ENCODE results near the gene ABCC8. TPM values are rescaled to one million over a fixed set of nuclear protein-coding genes. Genes with fewer than 3 reads are reported as not detected.

The ABCC8 gene
- total RNA-seq, 1 experiment from 2014 or later: not detected

DNA sequence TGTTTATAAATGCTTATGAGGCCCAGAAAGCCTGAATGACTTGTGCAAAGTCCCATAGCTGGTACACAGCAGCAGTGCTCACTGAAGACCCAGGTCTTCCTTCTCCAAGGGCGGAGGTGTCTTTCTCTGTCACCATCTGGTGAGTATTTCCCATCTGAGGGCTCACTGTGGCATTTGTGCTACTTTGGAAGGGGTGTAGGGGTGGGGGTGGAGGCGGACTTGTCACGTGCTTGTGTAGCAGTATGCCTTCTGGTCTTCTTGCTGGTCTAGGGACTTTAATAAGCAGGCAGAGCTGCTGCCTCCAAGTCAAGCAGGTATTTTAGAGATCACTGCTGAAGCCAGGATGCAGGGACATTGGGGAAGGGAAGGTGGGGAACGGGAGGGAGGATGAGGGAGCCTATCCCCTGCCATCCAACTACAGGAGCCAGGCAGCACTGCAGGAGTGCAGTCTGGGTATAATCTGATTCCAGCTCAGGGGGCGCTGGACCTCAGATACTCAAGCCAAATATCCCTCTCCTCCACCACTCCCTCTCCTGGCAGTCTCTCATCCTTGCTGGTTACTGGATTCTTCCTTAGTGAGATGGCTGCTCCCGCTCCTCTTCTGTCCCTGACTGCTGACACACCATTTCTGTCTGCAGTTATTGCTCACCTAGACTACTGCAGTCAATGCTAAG is 3.4 kb downstream of the ABCC8 start:
- no peaks in the 10 kb centered on the region for H3K36me3 ChIP-seq
- no peak overlapping the region for H3K4me3 ChIP-seq
- DNase-seq (ENCODE audit: low read depth in 1 of 2, low spot score in 2 of 2): no peak
- H3K9me3 ChIP-seq (replicated peaks): no peaks in the 10 kb centered on the region
- H3K27me3 ChIP-seq (replicated peaks): peaks cover 38% of the 10 kb centered on the region
- no peaks in the 10 kb centered on the region for H3K4me1 ChIP-seq (replicated peaks)
- H3K27ac ChIP-seq: no peak overlapping the region

DNA sequence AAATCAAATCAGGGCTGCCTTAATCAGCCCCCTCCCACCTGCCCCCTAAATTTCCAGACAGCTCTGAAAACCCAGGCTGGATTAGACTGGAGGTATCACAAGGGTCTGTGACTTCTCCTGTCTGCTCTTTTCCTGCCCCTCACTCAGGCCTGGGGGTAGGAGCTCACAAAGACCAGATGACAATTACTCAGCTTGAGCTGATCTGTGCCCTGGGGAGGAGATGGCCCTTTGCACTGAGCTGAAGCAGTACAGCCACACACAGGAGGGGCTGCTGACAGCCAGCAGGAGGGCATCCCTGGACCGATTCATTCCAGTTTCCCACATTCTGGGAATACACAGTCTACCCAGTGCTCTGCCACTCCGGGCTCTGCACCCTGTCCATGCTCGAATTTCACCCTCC is 4.2 kb downstream of the ABCC8 start:
- no peak overlapping the region for H3K4me3 ChIP-seq
- H3K27ac ChIP-seq: no peak overlapping the region
- H3K4me1 ChIP-seq (replicated peaks): no peaks in the 10 kb centered on the region
- H3K36me3 ChIP-seq: no peaks in the 10 kb centered on the region
- no peak for DNase-seq (ENCODE audit: low read depth in 1 of 2, low spot score in 2 of 2)
- H3K27me3 ChIP-seq (replicated peaks): peaks cover 30% of the 10 kb centered on the region
- no peaks in the 10 kb centered on the region for H3K9me3 ChIP-seq (replicated peaks)

DNA sequence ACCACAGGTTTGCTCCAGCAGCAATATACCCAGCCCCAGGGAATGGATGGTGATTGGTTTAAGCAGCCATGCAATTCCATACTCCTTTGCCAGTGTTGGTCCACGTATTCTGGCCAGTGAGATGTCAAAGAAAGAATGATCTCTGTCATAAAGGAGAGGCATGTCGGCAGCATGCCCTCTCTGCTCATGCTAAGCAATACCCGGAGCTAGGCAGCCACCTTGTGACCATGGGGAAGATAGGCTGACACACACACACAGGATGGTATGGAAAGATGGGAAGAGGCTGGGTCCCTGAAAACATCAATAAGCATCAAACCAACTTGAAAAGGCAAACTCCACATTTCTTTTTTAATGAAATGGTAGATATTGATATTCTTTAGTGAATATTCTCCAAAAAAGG is 5.1 kb downstream of the ABCC8 start:
- H3K27ac ChIP-seq: no peak overlapping the region
- H3K4me1 ChIP-seq (replicated peaks): no peaks in the 10 kb centered on the region
- no peaks in the 10 kb centered on the region for H3K36me3 ChIP-seq
- no peak for DNase-seq (ENCODE audit: low read depth in 1 of 2, low spot score in 2 of 2)
- H3K9me3 ChIP-seq (replicated peaks): no peaks in the 10 kb centered on the region
- no peak overlapping the region for H3K4me3 ChIP-seq
- peaks cover 27% of the 10 kb centered on the region for H3K27me3 ChIP-seq (replicated peaks)

DNA sequence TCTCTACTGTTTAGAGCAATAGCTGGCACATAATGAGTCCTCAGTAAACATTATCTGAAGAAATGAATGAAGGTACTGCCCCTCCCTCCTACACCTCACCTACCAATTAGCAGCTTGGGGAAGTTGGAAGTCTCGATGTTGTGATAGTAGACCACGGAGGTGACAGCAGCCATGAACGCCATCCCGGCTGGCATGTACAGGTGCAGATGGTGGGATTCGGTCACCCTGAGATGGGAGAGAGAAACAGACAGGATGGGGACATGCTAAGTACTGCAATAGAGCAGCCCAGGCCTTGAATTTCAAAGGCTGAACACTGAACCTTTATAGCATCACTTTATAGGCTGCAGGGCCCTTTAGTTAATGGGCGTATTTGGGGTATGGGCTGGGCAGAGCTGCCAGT is 6.6 kb downstream of the ABCC8 start:
- H3K9me3 ChIP-seq (replicated peaks): no peaks in the 10 kb centered on the region
- no peak overlapping the region for H3K27ac ChIP-seq
- peaks cover 21% of the 10 kb centered on the region for H3K27me3 ChIP-seq (replicated peaks)
- no peak for DNase-seq (ENCODE audit: low read depth in 1 of 2, low spot score in 2 of 2)
- no peaks in the 10 kb centered on the region for H3K36me3 ChIP-seq
- H3K4me3 ChIP-seq: no peak overlapping the region
- no peaks in the 10 kb centered on the region for H3K4me1 ChIP-seq (replicated peaks)

DNA sequence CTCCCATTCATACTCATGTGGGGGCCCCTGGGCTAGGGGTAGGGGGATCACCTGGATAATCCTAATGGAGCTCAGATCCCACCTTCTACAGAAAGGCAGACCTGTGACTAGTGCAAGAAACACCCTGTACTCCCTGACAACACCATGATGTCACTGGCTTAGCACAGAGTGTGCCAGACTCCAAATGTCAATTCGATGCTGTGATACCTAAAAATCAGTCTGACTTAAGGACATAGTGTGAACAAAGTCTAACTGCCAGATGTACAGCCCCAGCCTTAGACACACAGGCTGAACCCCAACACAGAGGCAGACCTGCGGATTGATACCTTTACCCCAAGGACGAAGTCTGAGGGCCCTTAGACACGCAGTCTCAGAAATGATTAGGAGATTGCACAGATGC is 8.5 kb downstream of the ABCC8 start:
- Histone ChIP-seq H3K27me3 (replicated peaks) (peaks cover 27% of the 10 kb centered on the region; the same call in 1 of the 2 replicates), H3K27ac (no peak overlapping the region), H3K9me3 (replicated peaks) (no peaks in the 10 kb centered on the region), H3K4me1 (replicated peaks) (no peaks in the 10 kb centered on the region), H3K36me3 (no peaks in the 10 kb centered on the region), H3K4me3 (no peak overlapping the region)
- DNase-seq (ENCODE audit: low read depth in 1 of 2, low spot score in 2 of 2): no peak

DNA sequence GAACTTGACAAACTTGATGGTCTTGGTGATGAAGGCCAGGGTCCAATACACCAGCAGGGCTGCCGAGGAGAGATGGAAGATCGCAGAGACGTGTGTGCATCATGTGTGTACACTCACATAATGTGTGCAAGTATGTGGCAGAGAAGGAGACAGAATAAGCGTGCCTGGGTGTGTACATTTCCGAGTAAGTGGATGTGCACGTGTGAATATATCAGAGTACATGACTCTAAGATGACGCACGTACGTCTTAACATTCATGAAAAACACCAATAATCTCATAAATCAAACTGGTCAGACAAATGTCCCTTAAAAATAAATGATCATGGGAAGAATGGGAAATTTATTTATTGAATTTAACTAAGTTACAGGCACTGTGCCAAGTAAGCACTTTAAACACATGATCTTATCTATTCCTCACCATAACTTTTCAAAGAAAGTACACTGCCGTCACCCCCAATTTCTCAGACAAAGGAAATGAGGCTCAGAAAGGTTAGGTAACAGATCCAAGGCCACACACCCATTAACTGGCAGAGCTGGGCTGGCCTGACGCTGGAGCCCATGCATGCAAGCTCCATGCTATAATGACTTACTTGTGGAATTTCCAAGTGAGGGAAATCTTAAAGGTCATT is 13.0 kb downstream of the ABCC8 start:
- no peaks in the 10 kb centered on the region for H3K4me1 ChIP-seq (replicated peaks)
- DNase-seq (ENCODE audit: low read depth in 1 of 2, low spot score in 2 of 2): no peak
- no peaks in the 10 kb centered on the region for H3K36me3 ChIP-seq
- no peak overlapping the region for H3K27ac ChIP-seq
- peaks cover 37% of the 10 kb centered on the region for H3K27me3 ChIP-seq (replicated peaks)
- no peak overlapping the region for H3K4me3 ChIP-seq
- no peaks in the 10 kb centered on the region for H3K9me3 ChIP-seq (replicated peaks)

DNA sequence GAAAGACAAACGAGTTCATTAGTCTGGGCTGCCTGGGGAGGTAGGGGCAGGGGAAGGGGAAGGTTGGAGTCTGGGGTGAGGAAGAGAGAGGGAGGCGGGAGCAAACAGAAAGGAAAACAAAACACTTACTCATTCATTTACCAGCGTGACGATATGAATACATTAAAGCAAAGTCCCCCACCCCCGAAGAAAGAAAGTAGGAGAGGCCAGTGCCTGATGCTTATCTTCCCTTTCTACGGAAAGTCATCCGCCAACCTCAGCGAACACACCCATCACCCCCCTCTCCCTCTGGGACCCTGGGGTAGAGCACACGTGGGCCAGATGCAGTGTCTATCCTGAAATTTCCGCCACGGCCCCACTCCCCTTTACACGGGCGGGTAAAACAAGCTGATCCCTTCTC is 13.7 kb downstream of the ABCC8 start:
- Histone ChIP-seq H3K9me3 (replicated peaks) (no peaks in the 10 kb centered on the region), H3K27me3 (replicated peaks) (peaks cover 45% of the 10 kb centered on the region), H3K36me3 (no peaks in the 10 kb centered on the region), H3K4me1 (replicated peaks) (no peaks in the 10 kb centered on the region), H3K4me3 (no peak overlapping the region), H3K27ac (no peak overlapping the region)
- DNase-seq (ENCODE audit: low read depth in 1 of 2, low spot score in 2 of 2): no peak

DNA sequence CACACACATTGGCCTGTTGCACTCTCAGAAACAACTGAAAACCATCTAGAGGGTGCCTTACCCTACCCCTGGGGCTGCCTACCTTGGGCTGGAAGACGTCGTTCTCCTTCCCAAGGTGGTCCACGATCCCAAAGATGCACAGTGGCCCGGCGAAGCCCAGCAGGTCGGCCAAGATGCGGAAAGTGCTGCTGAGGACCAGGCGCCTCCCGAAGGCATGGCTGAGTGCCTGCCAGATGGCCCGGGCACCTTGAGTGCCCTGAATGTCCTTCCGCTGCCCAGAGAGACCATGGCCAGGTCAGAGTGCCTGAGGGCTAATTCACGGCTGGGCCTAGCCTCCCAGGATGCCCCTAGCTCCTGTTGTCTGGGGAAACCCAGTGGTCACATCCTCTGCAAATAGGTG is 16.2 kb downstream of the ABCC8 start:
- no peaks in the 10 kb centered on the region for H3K36me3 ChIP-seq
- no peak overlapping the region for H3K27ac ChIP-seq
- H3K4me3 ChIP-seq: no peak overlapping the region
- H3K27me3 ChIP-seq (replicated peaks): peaks cover 43% of the 10 kb centered on the region
- H3K4me1 ChIP-seq (replicated peaks): no peaks in the 10 kb centered on the region
- H3K9me3 ChIP-seq (replicated peaks): no peaks in the 10 kb centered on the region
- DNase-seq (ENCODE audit: low read depth in 1 of 2, low spot score in 2 of 2): no peak

DNA sequence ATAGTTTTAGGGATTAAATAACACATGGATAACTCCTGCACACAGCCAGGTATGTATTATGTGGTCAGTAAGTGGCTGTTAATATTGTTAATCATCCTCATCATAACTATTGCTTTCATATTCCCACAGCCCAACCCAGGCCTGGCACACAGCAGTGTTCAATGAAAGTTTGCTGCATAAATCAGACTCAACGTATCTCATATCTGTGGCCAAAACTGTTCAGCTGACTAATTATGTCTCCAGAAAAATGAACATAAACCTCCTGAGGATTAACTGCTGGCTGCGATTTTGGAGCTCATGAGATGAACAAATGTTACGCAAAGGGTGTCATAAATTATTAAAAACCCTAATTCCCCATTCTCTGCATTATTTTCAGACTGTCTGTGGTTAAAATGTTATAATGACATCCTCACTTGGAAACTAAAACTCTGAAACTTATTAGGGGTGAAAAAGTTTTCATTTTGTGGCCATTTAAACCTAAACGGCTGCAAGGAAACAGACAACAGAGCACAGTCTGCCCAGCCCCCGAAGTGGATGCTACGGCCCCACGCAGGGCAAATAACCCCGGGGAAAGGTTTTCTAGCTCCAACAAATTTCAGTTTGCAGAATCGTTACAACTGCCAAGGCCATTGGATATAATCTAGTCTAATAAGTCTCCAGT is 17.3 kb downstream of the ABCC8 start:
- H3K27me3 ChIP-seq (replicated peaks): peaks cover 46% of the 10 kb centered on the region
- H3K4me3 ChIP-seq: no peak overlapping the region
- no peak for DNase-seq (ENCODE audit: low read depth in 1 of 2, low spot score in 2 of 2)
- no peaks in the 10 kb centered on the region for H3K36me3 ChIP-seq
- no peak overlapping the region for H3K27ac ChIP-seq
- no peaks in the 10 kb centered on the region for H3K4me1 ChIP-seq (replicated peaks)
- H3K9me3 ChIP-seq (replicated peaks): no peaks in the 10 kb centered on the region

DNA sequence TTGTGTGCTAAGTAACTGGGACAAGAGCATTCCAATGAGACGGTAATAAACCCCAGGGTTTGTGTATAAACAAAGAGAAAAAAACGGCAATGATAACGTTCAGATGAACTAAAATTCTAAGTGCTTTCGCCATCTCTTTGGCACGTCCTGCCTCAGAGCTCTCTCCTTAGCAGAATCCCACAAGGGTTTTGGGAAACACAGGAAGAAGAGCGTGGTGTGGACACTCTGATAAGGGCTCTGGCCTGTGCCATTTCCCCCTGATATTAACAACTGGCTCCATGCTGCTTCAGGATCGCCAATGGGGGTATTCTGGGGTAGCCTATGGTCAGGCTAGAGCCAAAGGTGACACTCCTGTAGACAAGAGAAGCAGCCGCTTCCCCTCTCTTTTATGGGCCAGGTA is 18.4 kb downstream of the ABCC8 start:
- DNase-seq (ENCODE audit: low read depth in 1 of 2, low spot score in 2 of 2): no peak
- no peak overlapping the region for H3K4me3 ChIP-seq
- no peaks in the 10 kb centered on the region for H3K9me3 ChIP-seq (replicated peaks)
- no peaks in the 10 kb centered on the region for H3K4me1 ChIP-seq (replicated peaks)
- H3K36me3 ChIP-seq: no peaks in the 10 kb centered on the region
- H3K27me3 ChIP-seq (replicated peaks): peaks cover 43% of the 10 kb centered on the region
- no peak overlapping the region for H3K27ac ChIP-seq

DNA sequence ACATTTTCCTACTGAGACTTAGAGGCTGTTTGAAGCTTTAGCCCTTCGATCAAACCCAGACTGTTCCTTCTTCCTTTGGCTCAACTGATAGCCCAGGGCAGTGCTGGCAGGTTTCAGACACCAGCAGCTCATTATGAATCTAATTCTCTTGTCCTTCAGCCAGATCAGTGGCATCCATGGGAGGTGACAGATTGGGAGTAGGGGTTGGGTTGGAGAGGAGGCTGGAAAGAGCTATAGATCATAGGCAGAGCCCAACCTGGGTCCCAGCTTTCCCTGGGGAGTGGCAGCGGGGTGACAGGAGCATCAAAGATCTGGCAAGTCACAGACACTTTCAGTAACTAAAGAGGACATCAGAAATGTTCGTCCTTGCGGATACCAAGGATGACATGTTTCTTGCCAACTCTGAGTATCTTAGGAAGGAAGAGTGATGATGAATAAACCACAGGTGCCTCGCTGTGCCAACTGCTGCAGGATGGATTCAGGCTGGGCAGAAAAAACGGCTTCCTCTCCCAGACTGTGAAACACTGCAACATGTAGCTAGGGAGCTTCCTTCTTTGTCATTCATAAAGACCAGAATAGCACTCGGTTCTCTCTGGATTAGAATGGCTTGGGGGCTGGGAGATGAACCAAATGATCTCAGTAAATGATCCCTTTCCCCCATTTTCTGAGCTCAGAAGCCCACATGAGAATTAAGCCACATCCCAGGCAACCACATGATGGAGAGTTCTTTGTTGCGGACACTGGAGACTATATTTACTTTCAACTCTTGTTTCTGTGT is 19.1 kb downstream of the ABCC8 start:
- Histone ChIP-seq H3K4me1 (replicated peaks) (no peaks in the 10 kb centered on the region), H3K27me3 (replicated peaks) (peaks cover 43% of the 10 kb centered on the region), H3K9me3 (replicated peaks) (no peaks in the 10 kb centered on the region), H3K27ac (no peak overlapping the region), H3K4me3 (no peak overlapping the region), H3K36me3 (no peaks in the 10 kb centered on the region)
- no peak for DNase-seq (ENCODE audit: low read depth in 1 of 2, low spot score in 2 of 2)

DNA sequence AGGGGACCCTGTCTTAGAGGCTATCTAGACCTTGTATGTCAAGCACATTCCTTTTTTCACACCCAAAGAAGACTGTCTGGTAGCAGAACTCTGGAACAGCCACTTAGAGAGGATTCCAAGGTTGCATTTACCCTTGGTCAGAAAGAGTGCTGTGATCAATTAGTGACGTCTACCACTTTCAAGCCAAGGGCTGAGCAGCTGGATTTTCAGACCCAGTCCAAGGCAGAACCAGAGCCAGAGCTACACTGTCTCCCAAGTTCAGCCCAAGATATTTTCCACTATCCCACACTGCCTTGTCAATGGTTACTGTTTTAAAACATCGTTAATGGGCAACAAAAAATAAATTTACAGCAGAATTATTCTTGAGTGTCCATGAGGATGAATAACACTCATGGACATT is 24.0 kb downstream of the ABCC8 start:
- Histone ChIP-seq H3K36me3 (no peaks in the 10 kb centered on the region), H3K4me3 (no peak overlapping the region), H3K27ac (no peak overlapping the region), H3K9me3 (replicated peaks) (no peaks in the 10 kb centered on the region), H3K27me3 (replicated peaks) (peaks cover 30% of the 10 kb centered on the region), H3K4me1 (replicated peaks) (no peaks in the 10 kb centered on the region)
- no peak for DNase-seq (ENCODE audit: low read depth in 1 of 2, low spot score in 2 of 2)

DNA sequence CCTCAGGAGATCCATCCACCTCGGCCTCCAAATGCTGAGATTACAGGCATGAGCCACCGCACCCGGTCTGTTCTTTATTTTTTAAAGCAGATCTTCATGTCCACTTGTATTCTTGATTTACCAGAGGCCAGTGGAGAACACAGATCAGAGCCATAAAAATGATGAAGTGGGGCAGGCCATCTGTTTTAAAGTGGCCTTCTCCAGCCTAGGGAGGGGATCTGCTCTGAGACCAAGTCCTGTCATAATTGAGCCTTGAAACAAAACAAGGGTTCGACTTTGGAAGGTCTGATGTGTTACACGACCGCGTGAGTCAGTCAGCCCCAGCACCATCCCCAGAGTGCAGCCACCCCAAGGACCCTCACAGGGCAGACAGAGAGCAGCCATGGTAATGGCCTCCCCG is 27.5 kb downstream of the ABCC8 start:
- Histone ChIP-seq H3K27me3 (replicated peaks) (peaks cover 34% of the 10 kb centered on the region), H3K9me3 (replicated peaks) (no peaks in the 10 kb centered on the region), H3K27ac (no peak overlapping the region), H3K36me3 (no peaks in the 10 kb centered on the region), H3K4me1 (replicated peaks) (no peaks in the 10 kb centered on the region), H3K4me3 (no peak overlapping the region)
- no peak for DNase-seq (ENCODE audit: low read depth in 1 of 2, low spot score in 2 of 2)

DNA sequence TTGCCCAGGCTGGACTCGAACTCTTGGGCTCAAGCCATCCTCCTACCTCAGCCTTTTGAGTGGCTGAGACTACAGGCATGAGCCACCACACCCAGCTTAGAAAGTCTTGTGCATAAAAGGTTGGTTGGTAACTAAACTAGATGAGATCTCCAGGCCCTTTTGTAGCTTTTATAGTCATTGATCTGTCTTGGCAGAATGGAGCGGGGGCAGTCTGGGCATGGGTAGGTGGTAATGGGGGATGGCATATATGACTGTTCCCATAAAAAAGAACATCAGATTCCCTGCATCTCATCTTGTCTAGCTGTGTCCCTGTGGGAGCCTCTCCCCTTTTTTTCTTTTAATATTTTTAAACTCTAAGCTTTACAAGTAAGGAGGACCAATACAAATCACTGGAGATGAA is 30.2 kb downstream of the ABCC8 start:
- H3K27ac ChIP-seq: no peak overlapping the region
- no peak for DNase-seq (ENCODE audit: low read depth in 1 of 2, low spot score in 2 of 2)
- peaks cover 44% of the 10 kb centered on the region for H3K27me3 ChIP-seq (replicated peaks)

More for the DNA sequence above, 30.2 kb downstream of the ABCC8 start:
- Histone ChIP-seq H3K4me3 (no peak overlapping the region), H3K9me3 (replicated peaks) (no peaks in the 10 kb centered on the region), H3K36me3 (no peaks in the 10 kb centered on the region), H3K4me1 (replicated peaks) (no peaks in the 10 kb centered on the region)

All from SJSA1 (cell line).